ENCODE data around the gene LRRC3C.
"Not testable (repeated sequence)": the region's sequence is repeated elsewhere in the genome, so short reads cannot be mapped to it uniquely, and the experiment has no call there.

Gene LRRC3C

DNA sequence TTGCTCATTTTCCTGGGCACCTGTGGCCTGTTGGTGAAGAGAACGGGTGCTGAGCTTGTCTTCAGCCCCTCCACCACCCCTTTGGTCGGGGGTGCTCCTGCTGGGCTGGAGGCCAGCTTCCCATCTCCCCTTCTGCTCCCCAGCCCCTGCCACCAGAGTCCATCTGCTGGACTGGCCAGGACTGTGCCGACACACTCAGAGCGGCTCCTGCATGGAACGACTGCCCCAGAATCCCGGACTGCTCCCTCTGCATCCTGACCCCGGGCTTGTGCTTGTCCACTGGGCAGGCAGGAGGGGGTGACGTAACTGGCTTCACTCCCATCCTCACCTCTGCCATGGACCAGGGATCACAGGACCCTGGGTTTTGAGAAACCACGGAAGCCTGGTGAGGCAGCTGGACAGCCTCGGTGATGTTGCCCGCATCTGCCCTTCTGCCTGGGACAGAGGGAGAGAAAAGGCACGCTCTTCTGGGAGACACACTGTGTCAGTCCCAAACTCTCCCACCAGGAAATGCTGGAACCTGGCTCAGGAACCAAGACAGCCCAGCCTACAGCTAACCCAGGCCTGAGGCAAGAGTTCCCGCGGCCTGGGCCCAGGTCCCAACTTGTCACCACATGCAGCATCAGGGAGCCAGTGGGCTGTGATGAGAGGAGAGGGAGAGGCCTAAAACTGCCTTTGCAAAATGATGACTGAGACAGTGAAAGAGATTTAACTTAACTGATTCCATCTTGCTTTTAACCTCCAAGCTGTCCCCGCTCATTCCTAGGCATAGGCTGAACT is 19.2 kb downstream of the LRRC3C start:
- peak overlapping the region; percentile 66 for H3K27ac ChIP-seq
- CTCF ChIA-PET = interaction anchor here (0.7 kb wide), 1 partner anchor 46 kb away, joined by 3 read pairs; no protein-coding TSS in a partner anchor
- TF ChIP-seq, protein P1, sequence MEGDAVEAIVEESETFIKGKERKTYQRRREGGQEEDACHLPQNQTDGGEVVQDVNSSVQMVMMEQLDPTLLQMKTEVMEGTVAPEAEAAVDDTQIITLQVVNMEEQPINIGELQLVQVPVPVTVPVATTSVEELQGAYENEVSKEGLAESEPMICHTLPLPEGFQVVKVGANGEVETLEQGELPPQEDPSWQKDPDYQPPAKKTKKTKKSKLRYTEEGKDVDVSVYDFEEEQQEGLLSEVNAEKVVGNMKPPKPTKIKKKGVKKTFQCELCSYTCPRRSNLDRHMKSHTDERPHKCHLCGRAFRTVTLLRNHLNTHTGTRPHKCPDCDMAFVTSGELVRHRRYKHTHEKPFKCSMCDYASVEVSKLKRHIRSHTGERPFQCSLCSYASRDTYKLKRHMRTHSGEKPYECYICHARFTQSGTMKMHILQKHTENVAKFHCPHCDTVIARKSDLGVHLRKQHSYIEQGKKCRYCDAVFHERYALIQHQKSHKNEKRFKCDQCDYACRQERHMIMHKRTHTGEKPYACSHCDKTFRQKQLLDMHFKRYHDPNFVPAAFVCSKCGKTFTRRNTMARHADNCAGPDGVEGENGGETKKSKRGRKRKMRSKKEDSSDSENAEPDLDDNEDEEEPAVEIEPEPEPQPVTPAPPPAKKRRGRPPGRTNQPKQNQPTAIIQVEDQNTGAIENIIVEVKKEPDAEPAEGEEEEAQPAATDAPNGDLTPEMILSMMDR (conservative IDR thresholded peaks at IDR 0.05; ENCODE audit: low read depth) = no peak
- POLR2A ChIA-PET (ENCODE audit: low non-redundant PET) = no interaction called here
- no peak for DNase-seq (ENCODE audit: low spot score)

DNA sequence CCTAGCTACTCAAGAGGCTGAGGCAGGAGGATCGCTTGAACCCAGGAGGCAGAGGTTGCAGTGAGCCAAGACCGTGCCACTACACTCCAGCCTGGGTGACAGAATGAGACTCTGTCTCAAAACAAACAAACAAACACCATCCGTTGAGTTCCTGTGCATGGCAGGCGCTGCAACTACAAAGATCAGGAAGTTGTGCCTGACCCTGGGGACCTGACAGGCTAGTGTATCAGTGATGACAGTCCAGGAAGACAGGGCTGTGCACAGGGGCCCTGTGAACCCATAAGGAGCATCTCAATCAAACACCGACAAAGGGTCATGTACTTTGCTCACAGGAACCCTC is 20.9 kb downstream of the LRRC3C start:
- CTCF ChIA-PET; POLR2A ChIA-PET (ENCODE audit: low non-redundant PET); DNase-seq (ENCODE audit: low spot score); H3K27ac ChIP-seq: not testable (repeated sequence)

DNA sequence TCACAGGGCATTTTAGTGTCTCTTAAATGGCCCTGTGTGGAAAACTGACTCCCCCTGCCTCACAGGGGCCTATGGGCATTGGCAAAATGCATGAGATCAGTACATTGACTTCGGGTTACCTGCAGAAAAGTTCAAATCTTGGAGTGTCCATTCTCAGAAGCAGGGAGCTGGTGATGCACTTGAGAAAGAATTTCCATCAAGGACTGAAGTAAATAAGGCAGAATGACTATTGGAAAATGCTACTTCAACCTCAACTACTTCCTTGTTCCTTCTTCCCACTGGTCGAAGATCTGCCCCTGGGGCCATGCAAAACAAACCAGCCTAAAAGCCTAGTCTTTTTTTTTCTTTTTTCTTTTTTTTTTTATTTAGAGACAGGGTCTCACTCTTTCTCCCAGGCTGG is 21.5 kb downstream of the LRRC3C start:
- DNase-seq (ENCODE audit: low spot score) = no peak
- CTCF ChIA-PET = no interaction called here
- no peak overlapping the region for H3K27ac ChIP-seq
- POLR2A ChIA-PET (ENCODE audit: low non-redundant PET) = no interaction called here
- TF ChIP-seq, protein P1 (conservative IDR thresholded peaks at IDR 0.05; ENCODE audit: low read depth) = no peak

DNA sequence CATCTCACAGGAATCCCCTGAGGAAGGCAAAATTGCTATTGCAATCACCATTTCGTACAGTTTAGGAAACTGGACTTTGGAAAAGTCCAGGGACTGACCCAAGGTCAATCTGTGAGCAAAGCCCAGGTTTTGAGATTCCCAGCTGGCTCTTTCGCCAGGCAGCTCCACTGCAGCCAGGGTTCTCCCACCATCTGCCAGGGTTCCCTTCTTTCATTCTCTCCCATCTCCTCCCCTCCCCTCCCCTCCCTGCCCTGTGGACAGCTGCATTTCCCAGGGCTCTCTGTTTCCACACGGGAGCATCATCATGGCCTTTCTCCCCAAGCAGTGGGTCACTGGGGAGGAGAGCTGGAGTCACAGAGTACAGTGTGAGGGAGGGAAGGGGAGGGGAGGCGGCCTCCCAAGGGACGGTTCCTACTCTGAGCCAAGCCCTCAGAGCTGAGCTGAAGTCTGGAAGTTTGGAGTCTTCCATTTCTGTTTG is 23.4 kb downstream of the LRRC3C start:
- ChIA-PET POLR2A (ENCODE audit: low non-redundant PET) (interaction anchor here (0.6 kb wide), 1 partner anchor 20 kb away, joined by 3 read pairs; no protein-coding TSS in a partner anchor), CTCF (interaction anchor here (0.5 to 0.6 kb wide), 2 partner anchors 11 to 568 kb away, joined by 3 to 4 read pairs; no protein-coding TSS in a partner anchor)
- DNase-seq (ENCODE audit: low spot score) = no peak
- TF ChIP-seq, protein P1 (conservative IDR thresholded peaks at IDR 0.05; ENCODE audit: low read depth) = no peak
- no peak overlapping the region for H3K27ac ChIP-seq

DNA sequence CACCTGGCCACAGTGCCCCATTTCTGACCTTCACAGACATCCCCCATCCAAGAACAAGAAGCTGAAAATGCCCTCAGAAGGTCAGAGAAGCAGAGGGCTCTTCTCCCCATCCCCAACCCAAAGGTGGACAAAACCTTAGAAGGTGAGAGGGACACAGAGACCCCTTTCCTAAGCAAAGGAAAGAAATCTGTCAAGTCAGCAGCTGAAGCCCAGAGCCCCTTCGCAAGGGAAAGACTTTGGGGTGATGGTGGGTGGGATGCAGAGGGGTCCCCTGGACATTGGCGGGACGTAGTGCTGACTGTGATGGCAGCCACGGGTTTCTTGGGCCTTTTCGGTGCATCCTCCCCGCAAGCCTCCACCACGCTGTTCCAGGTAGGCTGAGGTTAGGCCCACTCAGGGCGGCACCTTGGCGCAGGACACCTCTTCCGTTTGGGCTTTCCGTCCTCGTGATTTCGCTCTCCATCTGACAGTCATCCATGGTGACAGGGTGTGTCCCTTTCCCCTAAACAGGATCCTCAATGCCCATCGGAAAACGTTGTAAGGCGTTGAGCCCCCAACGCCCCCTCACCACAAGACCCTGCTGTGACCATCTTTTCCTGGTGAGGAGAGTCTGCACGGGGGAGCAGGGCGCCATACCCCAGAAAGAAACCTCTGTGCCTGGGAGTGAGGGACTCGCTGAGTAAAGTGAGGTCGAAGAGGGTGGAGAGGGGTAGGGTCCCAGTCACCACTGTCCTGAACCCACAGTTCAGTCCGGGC is 24.6 kb downstream of the LRRC3C start:
- DNase-seq (ENCODE audit: low spot score) = no peak
- TF ChIP-seq, protein P1 (conservative IDR thresholded peaks at IDR 0.05; ENCODE audit: low read depth) = no peak
- ChIA-PET CTCF (no interaction called here), POLR2A (ENCODE audit: low non-redundant PET) (no interaction called here)
- peak overlapping the region; percentile 44 for H3K27ac ChIP-seq

DNA sequence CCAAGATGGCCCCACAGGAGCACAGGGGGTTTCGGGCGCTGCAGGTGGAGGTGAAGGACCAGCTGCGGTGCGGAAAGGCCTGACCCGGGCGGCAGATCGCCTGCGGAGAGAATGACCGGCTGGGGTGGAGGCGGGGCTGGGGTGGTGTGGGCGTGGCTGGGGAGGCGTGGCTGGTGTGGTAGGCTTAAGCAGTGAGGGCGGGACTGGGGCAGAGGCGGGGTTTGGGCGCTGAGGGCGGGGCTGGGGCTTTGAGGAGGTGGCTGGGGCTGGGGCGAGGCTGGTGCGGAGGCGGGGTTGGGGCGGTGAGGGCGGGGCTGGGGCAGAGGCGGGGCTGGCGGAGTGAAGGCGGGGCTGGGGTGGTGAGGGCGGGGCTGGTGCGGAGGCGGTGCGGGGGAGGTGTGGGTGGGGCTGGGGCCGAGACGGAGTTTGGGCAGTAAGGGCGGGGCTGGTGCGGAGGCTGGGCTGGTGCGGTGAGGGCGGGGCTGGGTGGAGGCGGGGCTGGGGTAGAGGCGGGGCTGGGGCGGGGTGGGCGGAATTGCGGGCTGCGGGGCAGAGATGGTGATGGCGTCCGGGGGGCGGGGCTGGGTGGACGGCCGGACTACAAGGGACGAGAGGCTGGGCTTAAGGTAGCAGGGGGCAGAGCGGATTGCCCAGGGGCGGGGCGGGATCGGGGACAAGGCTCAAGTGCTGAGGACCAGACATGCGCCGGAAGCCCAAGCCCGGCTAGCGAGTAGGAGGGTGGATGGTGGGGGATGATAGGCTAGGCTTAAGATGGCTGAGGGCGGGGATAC is 25.3 kb downstream of the LRRC3C start:
- TF ChIP-seq, protein P1 (conservative IDR thresholded peaks at IDR 0.05; ENCODE audit: low read depth) = no peak
- H3K27ac ChIP-seq = peak overlapping the region; percentile 67
- peak; percentile 96 for DNase-seq (ENCODE audit: low spot score)
- ChIA-PET CTCF (no interaction called here), POLR2A (ENCODE audit: low non-redundant PET) (no interaction called here)
